Endothelial cell of umbilical vein (primary cell): Measurements from ENCODE around the gene CTBP2. TPM values are rescaled to one million over a fixed set of nuclear protein-coding genes. Genes with fewer than 3 reads are reported as not detected.

Experiments
- BruUV-seq: library from RNA; stranded (reverse); fragments of 400-500 nt; replicated peaks from 2 replicates; lab custom pipeline; 2021; lab: Mats Ljungman, UMichigan
- CTCF ChIA-PET: fragments of 300-600, 350-600 bp; sonication (Branson Sonifier 250); formaldehyde crosslinking; loops from one replicate; lab custom pipeline; 2021; ENCODE audit warnings: antibody characterized with exemption, inconsistent platforms; lab: Charles Lee
- POLR2A ChIA-PET: fragments of 300-600, 350-600 bp; sonication (Branson Sonifier 250); formaldehyde crosslinking; loops from one replicate; lab custom pipeline; 2021; ENCODE audit warnings: antibody characterized with exemption, inconsistent platforms; lab: Charles Lee
- DNase-seq: peaks from one replicate; pipeline ENCODE4 v3.0.0-alpha.2; 2011; ENCODE audit warnings: low read depth, low spot score
- FAIRE-seq: peaks from 2 replicates; lab custom pipeline; 2011; peaks lifted over from hg19 to GRCh38; lab: Jason Lieb, UNC
- H2AFZ ChIP-seq: 2 replicates; pipeline ENCODE4 v1.6.0; 2012; ENCODE audit warnings: low read depth, low read length, control low read depth, inconsistent platforms
- H3K27ac ChIP-seq: 2 replicates; pipeline ENCODE4 v1.5.1; 2011; ENCODE audit warnings: low read depth, mild to moderate bottlenecking, control low read depth, low read length, moderate library complexity; ENCODE audit not compliant: insufficient read depth
- H3K27me3 ChIP-seq, 2 experiments: 2 replicates each; pipeline versions ENCODE4 v1.6.0 to v1.6.1; 2011; ENCODE audit warnings: low read length in 2 of 2, mixed read lengths in 1 of 2; ENCODE audit not compliant: control insufficient read depth in 2 of 2, insufficient read depth in 2 of 2
- H3K36me3 ChIP-seq, 2 experiments: 2 replicates in 1 of 2; 3 replicates in 1 of 2; pipeline ENCODE4 v1.5.1; 2011; ENCODE audit warnings: low read length in 2 of 2, mild to moderate bottlenecking in 1 of 2, moderate library complexity in 1 of 2; ENCODE audit not compliant: control insufficient read depth in 2 of 2, insufficient read depth in 2 of 2; ENCODE audit errors: extremely low read depth in 1 of 2
- H3K4me1 ChIP-seq: 3 replicates; pipeline ENCODE4 v1.5.1; 2011; ENCODE audit warnings: mild to moderate bottlenecking, low read length; ENCODE audit not compliant: control insufficient read depth, insufficient read depth; ENCODE audit errors: extremely low read depth
- H3K4me2 ChIP-seq: 2 replicates; pipeline ENCODE4 v1.6.1; 2011; ENCODE audit warnings: low read length, control low read depth, mixed read lengths; ENCODE audit not compliant: insufficient read depth
- H3K4me3 ChIP-seq, 3 experiments: fragments of 200-600 bp in 1 of 3; sonication (generic), shearing (Covaris generic) in 1 of 3; replicated peaks in 1 of 3; 2 replicates each; pipeline ENCODE4 v1.5.1; 2011 to 2016; ENCODE audit warnings: control low read depth in 3 of 3, low read length in 3 of 3, mild to moderate bottlenecking in 2 of 3, inconsistent platforms in 1 of 3, low read depth in 1 of 3, moderate library complexity in 1 of 3; ENCODE audit not compliant: insufficient read depth in 1 of 3
- H3K79me2 ChIP-seq: 2 replicates; pipeline ENCODE4 v1.6.0; 2012; ENCODE audit warnings: low read length, inconsistent platforms; ENCODE audit not compliant: control insufficient read depth, insufficient read depth
- H3K9ac ChIP-seq: replicated peaks from 2 replicates; pipeline ENCODE3; 2011; ENCODE audit warnings: low read length, control low read depth; ENCODE audit not compliant: insufficient read depth; ENCODE audit errors: extremely low read depth
- H3K9me1 ChIP-seq: replicated peaks from 3 replicates; pipeline ENCODE4 v1.6.0; 2011; ENCODE audit warnings: mild to moderate bottlenecking, low read length; ENCODE audit not compliant: control insufficient read depth, insufficient read depth; ENCODE audit errors: extremely low read depth
- H3K9me3 ChIP-seq: replicated peaks from 2 replicates; pipeline ENCODE4 v1.5.1; 2012; ENCODE audit warnings: low read length, inconsistent platforms; ENCODE audit not compliant: control insufficient read depth, insufficient read depth
- H4K20me1 ChIP-seq: replicated peaks from 2 replicates; pipeline ENCODE3; 2011; ENCODE audit warnings: mild to moderate bottlenecking, low read length; ENCODE audit not compliant: control insufficient read depth, insufficient read depth; ENCODE audit errors: extremely low read depth
- EZH2 ChIP-seq: IDR thresholded peaks from 2 replicates; pipeline ENCODE4 v1.6.1; 2012; ENCODE audit warnings: borderline replicate concordance, low read depth, mild to moderate bottlenecking, moderate library complexity, low read length, inconsistent platforms; ENCODE audit not compliant: severe bottlenecking
- FOS ChIP-seq: IDR thresholded peaks from 2 replicates; pipeline ENCODE4 v1.6.1; 2011; ENCODE audit warnings: mild to moderate bottlenecking, low read length, moderate library complexity, borderline replicate concordance; ENCODE audit not compliant: insufficient read depth
- GATA2 ChIP-seq: IDR thresholded peaks from 2 replicates; pipeline ENCODE4 v1.7.0; 2011; ENCODE audit warnings: low read depth, mild to moderate bottlenecking, moderate library complexity, mixed read lengths, low read length; ENCODE audit not compliant: insufficient read length, insufficient read depth
- JUN ChIP-seq: IDR thresholded peaks from 2 replicates; pipeline ENCODE4 v1.6.1; 2011; ENCODE audit warnings: borderline replicate concordance, low read depth; ENCODE audit not compliant: insufficient read length, insufficient read depth
- MAX ChIP-seq: IDR thresholded peaks from 2 replicates; pipeline ENCODE4 v1.6.1; 2011; ENCODE audit not compliant: insufficient read depth, insufficient read length
- MYC ChIP-seq: IDR thresholded peaks from one replicate; pipeline ENCODE4 v1.6.1; 2011; ENCODE audit warnings: mild to moderate bottlenecking, low read depth, low read length
- POLR2A ChIP-seq: IDR thresholded peaks from 2 replicates; pipeline ENCODE4 v1.6.1; 2012; ENCODE audit warnings: low read depth, mild to moderate bottlenecking, control low read depth, low read length
- POLR2AphosphoS5 ChIP-seq: IDR thresholded peaks from 2 replicates; pipeline ENCODE4 v1.6.1; 2012; ENCODE audit warnings: low read depth, mild to moderate bottlenecking, control low read depth, low read length, moderate library complexity; ENCODE audit not compliant: insufficient read depth
- dilution Hi-C: fragments of 300-500 bp; cut with MboI; formaldehyde crosslinking; loops from one replicate; pipeline ENCODE4 v1.15.0; 2019; ENCODE audit warnings: low sequenced_read_pairs; ENCODE audit not compliant: extremely low pct_ligation_motif_present
- intact Hi-C: fragments of 100-400 bp; cut with micrococcal nuclease; formaldehyde crosslinking; loops from one replicate; pipeline ENCODE4 v1.10.0; 2022
- polyA plus RNA-seq, 4 experiments: library from polyadenylated mRNA; depleted of rRNA in 3 of 4; stranded (reverse) in 3 of 4; unstranded in 1 of 4; fragments of >200 nt; gene quantifications; 2 replicates each; pipeline versions ENCODE4 v1.2.1 to v1.2.3, GENCODE V29; 2011 to 2012; ENCODE audit warnings: missing spikeins in 1 of 4
- total RNA-seq: library from RNA; stranded (reverse); gene quantifications from 2 replicates; pipeline ENCODE4 v1.2.3, GENCODE V29; 2021
- TF ChIP-seq, protein P1 (sequence below), 2 donors: IDR thresholded peaks; 1 replicate in 1 of 2; 2 replicates in 1 of 2; pipeline ENCODE4 v1.5.1; 2011; ENCODE audit warnings: low read length in 2 of 2, mild to moderate bottlenecking in 2 of 2, moderate library complexity in 2 of 2, control low read depth in 1 of 2, inconsistent platforms in 1 of 2, low read depth in 1 of 2; ENCODE audit not compliant: insufficient read depth in 1 of 2; ENCODE audit errors: extremely low read depth in 1 of 2

Gene CTBP2
- total and polyA plus RNA-seq, 2 donors (not counting 3 experiments of a cell fraction or from before 2014, with no cell fraction given), result 118 to 128 TPM

DNA sequence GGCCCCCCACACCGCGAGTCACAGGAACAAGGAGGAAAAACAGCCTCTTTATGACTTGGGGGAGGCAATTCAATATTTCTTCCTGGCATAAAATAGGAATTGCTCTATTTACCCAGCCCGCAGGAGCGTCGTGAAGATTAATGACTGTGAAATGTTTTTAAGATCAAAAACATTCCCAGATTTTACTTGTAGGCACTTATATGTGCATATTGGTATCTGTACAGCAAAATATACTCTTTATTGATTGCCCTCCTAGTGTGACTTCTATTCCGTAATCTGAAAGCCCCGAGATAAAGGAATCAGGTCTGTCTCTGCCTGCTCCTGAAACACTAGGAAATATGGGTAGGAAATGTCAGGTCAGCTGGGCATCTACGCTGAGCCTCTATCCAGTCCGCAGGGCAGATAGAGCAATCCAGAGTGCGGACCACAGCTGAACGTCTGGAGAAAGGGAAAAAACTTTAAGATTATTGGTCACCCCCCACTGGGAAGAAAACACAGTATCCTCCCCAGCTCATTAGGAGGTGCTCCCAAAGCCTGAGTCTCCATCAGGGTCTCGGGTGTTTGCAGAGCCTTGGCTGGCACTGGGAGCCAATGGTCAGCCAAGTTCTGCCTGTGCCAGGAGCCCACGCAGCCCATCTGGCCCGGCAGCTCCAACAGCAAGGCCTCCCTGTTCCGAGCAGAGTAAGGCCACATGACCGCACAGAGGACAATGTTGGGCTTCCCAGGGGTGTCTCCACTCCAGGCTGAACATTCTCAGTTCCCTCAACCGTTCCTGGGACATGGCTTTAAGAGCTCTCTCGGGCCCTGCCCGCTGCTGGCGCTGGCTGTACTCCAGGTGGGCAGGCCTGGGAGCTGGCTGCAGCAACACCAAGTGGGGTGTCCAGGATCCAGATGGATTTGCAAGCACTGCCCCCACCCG lies 7.7 kb downstream of the CTBP2 start:
- Histone ChIP-seq H3K9me3 (no peaks in the 10 kb centered on the region), H3K27ac (peak overlapping the region; percentile 22), H2AFZ (no peak overlapping the region), H3K36me3 (peaks cover 0 to 16% of the 10 kb centered on the region in 2 experiments), H4K20me1 (no peaks in the 10 kb centered on the region), H3K4me1 (peaks cover 80% of the 10 kb centered on the region), H3K79me2 (peaks cover 100% of the 10 kb centered on the region), H3K4me3 (no peak overlapping the region), H3K27me3 (no peaks in the 10 kb centered on the region), H3K4me2 (peak overlapping the region; percentile 40), H3K9me1 (no peaks in the 10 kb centered on the region), H3K9ac (no peak overlapping the region)
- ChIA-PET POLR2A (no interaction called here), CTCF (interaction anchor here (0.9 to 2.2 kb wide), 4 partner anchors 35 to 105 kb away, joined by 3 to 15 read pairs (median 4); no protein-coding TSS in a partner anchor)
- dilution Hi-C loops, result no loop called here
- intact Hi-C loops, result no loop called here
- DNase-seq (peak; percentile 65), FAIRE-seq (no peak)
- no peak for TF ChIP-seq JUN
- TF ChIP-seq POLR2A, result no peak
- TF ChIP-seq POLR2AphosphoS5, result no peak
- no peak for TF ChIP-seq MAX
- TF ChIP-seq FOS, result no peak
- no peak for TF ChIP-seq EZH2
- TF ChIP-seq, protein P1, sequence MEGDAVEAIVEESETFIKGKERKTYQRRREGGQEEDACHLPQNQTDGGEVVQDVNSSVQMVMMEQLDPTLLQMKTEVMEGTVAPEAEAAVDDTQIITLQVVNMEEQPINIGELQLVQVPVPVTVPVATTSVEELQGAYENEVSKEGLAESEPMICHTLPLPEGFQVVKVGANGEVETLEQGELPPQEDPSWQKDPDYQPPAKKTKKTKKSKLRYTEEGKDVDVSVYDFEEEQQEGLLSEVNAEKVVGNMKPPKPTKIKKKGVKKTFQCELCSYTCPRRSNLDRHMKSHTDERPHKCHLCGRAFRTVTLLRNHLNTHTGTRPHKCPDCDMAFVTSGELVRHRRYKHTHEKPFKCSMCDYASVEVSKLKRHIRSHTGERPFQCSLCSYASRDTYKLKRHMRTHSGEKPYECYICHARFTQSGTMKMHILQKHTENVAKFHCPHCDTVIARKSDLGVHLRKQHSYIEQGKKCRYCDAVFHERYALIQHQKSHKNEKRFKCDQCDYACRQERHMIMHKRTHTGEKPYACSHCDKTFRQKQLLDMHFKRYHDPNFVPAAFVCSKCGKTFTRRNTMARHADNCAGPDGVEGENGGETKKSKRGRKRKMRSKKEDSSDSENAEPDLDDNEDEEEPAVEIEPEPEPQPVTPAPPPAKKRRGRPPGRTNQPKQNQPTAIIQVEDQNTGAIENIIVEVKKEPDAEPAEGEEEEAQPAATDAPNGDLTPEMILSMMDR (IDR thresholded peaks at IDR 0.05; ENCODE audit: extremely low read depth in 1 of 2, insufficient read depth in 1 of 2, low read depth in 1 of 2, low read length in 2 of 2), result no peak
- TF ChIP-seq MYC, result no peak
- TF ChIP-seq GATA2, result no peak
- BruUV-seq, result no TSS peak
